Naive B cell (primary cell): ENCODE measurements around the gene DNAJC18. TPM values are rescaled to one million over a fixed set of nuclear protein-coding genes. Genes with fewer than 3 reads are reported as not detected.

Source experiments
- ATAC-seq, 2 donors: fragments of 150-1000 bp; cut with Tn5 transposase; 2 replicates each; pipeline ENCODE4 v1.10.0; 2021; ENCODE audit warnings: low read depth in 2 of 2, mild to moderate bottlenecking in 2 of 2, moderate library complexity in 2 of 2
- DNase-seq: peaks from one replicate; pipeline ENCODE4 v3.0.0; 2022
- H3K27ac Mint-ChIP-seq, 6 donors: one replicate each; pipeline ENCODE4 v1.8.0; 2020 to 2022; ENCODE audit warnings: mild to moderate bottlenecking in 6 of 6, mixed read lengths in 6 of 6, moderate library complexity in 5 of 6, inconsistent platforms in 2 of 6
- H3K27me3 Mint-ChIP-seq, 3 donors: one replicate each; pipeline ENCODE4 v1.8.0; 2021 to 2022; ENCODE audit warnings: mixed read lengths in 3 of 3, mild to moderate bottlenecking in 1 of 3
- H3K36me3 Mint-ChIP-seq, 2 donors: one replicate each; pipeline ENCODE4 v1.8.0; 2020 to 2022; ENCODE audit warnings: mixed read lengths in 2 of 2, inconsistent platforms in 1 of 2, mild to moderate bottlenecking in 1 of 2
- H3K4me1 Mint-ChIP-seq, 3 donors: one replicate each; pipeline ENCODE4 v1.8.0; 2020 to 2022; ENCODE audit warnings: mixed read lengths in 3 of 3, inconsistent platforms in 1 of 3, mild to moderate bottlenecking in 1 of 3, moderate library complexity in 1 of 3
- H3K4me3 Mint-ChIP-seq, 8 donors: one replicate each; pipeline ENCODE4 v1.8.0; 2020 to 2022; ENCODE audit warnings: mild to moderate bottlenecking in 8 of 8, mixed read lengths in 8 of 8, moderate library complexity in 8 of 8, inconsistent platforms in 2 of 8
- H3K9me3 Mint-ChIP-seq, 7 donors: one replicate each; pipeline ENCODE4 v1.8.0; 2020 to 2022; ENCODE audit warnings: mixed read lengths in 7 of 7, mild to moderate bottlenecking in 5 of 7, inconsistent platforms in 2 of 7, moderate library complexity in 1 of 7
- polyA plus RNA-seq, 6 donors: library from polyadenylated mRNA; unstranded; fragments of 300-500 nt; fragmentation: Illumina TruSeq; gene quantifications; one replicate each; pipeline ENCODE4 v1.2.3, GENCODE V29; 2021; ENCODE audit warnings: low read depth in 6 of 6

Gene DNAJC18
- polyA plus RNA-seq, 6 donors from 2014 or later = 4.3 to 10.0 (median 4.8) TPM; not detected in 1

GRCh38 chr5:139401546-139401945, 37.8 kb downstream of the DNAJC18 start:
- Mint-ChIP-seq H3K36me3 (no peaks in the 10 kb centered on the region), H3K27me3 (no peaks in the 10 kb centered on the region), H3K4me1 (peaks cover 27 to 35% (median 32%) of the 10 kb centered on the region in 3 donors), H3K27ac (no peak overlapping the region), H3K4me3 (peak overlapping the region in 2 of 8 donors; percentile 12 to 34), H3K9me3 (no peaks in the 10 kb centered on the region)
- DNase-seq = no peak
- ATAC-seq = no peak

GRCh38 chr5:139399501-139400121, 39.7 kb downstream of the DNAJC18 start:
- DNase-seq (no peak), ATAC-seq (no peak)
- Mint-ChIP-seq H3K4me1 (peaks cover 24 to 37% (median 26%) of the 10 kb centered on the region in 3 donors), H3K36me3 (no peaks in the 10 kb centered on the region), H3K4me3 (peak overlapping the region in 1 of 8 donors; percentile 47), H3K27ac (peak overlapping the region in 1 of 6 donors; percentile 18), H3K9me3 (no peaks in the 10 kb centered on the region), H3K27me3 (no peaks in the 10 kb centered on the region)

- Mint-ChIP-seq H3K4me1 (peaks cover 9 to 23% (median 14%) of the 10 kb centered on the region in 3 donors), H3K36me3 (no peaks in the 10 kb centered on the region), H3K4me3 (no peak overlapping the region), H3K9me3 (no peaks in the 10 kb centered on the region), H3K27ac (no peak overlapping the region), H3K27me3 (no peaks in the 10 kb centered on the region)
- DNase-seq = no peak
- ATAC-seq = no peak
Measured at GRCh38 chr5:139397921-139398320, 41.4 kb downstream of the DNAJC18 start.

- no peak for ATAC-seq
- peaks cover 8 to 23% (median 10%) of the 10 kb centered on the region in 3 donors for H3K4me1 Mint-ChIP-seq
- peak overlapping the region in 2 of 8 donors; percentile 12 to 30 for H3K4me3 Mint-ChIP-seq
- H3K36me3 Mint-ChIP-seq = no peaks in the 10 kb centered on the region
- H3K9me3 Mint-ChIP-seq = no peaks in the 10 kb centered on the region
- H3K27ac Mint-ChIP-seq = peak overlapping the region in 3 of 6 donors; percentile 11 to 72 (median 52)
- DNase-seq = no peak
- no peaks in the 10 kb centered on the region for H3K27me3 Mint-ChIP-seq
Measured at GRCh38 chr5:139396691-139397090, 42.6 kb downstream of the DNAJC18 start.

GRCh38 chr5:139395844-139396640, 43.3 kb downstream of the DNAJC18 start:
- peak overlapping the region in 2 of 6 donors; percentile 26 to 54 for H3K27ac Mint-ChIP-seq
- H3K4me3 Mint-ChIP-seq = peak overlapping the region in 7 of 8 donors; percentile 1 to 62 (median 22)
- DNase-seq = no peak

GRCh38 chr5:139394654-139395566, 44.4 kb downstream of the DNAJC18 start, which contains the start of gene PROB1:
Gene PROB1, minus strand, starts transcription at chr5:139395104. Its CDS starts 23 bp downstream, at chr5:139395081.
- Mint-ChIP-seq H3K4me3 (peak within 1 kb of the TSS in 7 of 8 donors; percentile 83 to 97 (median 97)), H3K27me3 (no peaks in the 10 kb centered on the region), H3K36me3 (no peaks in the 10 kb centered on the region), H3K4me1 (peaks cover 23 to 41% (median 28%) of the 10 kb centered on the region in 3 donors), H3K27ac (peak within 1 kb of the TSS in 1 of 6 donors; percentile 54), H3K9me3 (no peaks in the 10 kb centered on the region)
- DNase-seq (no peak), ATAC-seq (no peak)

More at GRCh38 chr5:139395844-139396640, 43.3 kb downstream of the DNAJC18 start:
- H3K9me3 Mint-ChIP-seq = no peaks in the 10 kb centered on the region
- no peaks in the 10 kb centered on the region for H3K27me3 Mint-ChIP-seq
- peaks cover 14 to 29% (median 17%) of the 10 kb centered on the region in 3 donors for H3K4me1 Mint-ChIP-seq
- H3K36me3 Mint-ChIP-seq = no peaks in the 10 kb centered on the region
- ATAC-seq = no peak

- Mint-ChIP-seq H3K9me3 (no peaks in the 10 kb centered on the region), H3K27ac (no peak overlapping the region), H3K4me3 (peak overlapping the region in 7 of 8 donors; percentile 83 to 97 (median 97)), H3K27me3 (no peaks in the 10 kb centered on the region), H3K4me1 (peaks cover 31 to 48% (median 35%) of the 10 kb centered on the region in 3 donors), H3K36me3 (no peaks in the 10 kb centered on the region)
- ATAC-seq (peak; percentile 9 to 16), DNase-seq (peak; percentile 76)
Measured at GRCh38 chr5:139394123-139394653, 45.1 kb downstream of the DNAJC18 start.

- no peak for ATAC-seq
- Mint-ChIP-seq H3K27me3 (no peaks in the 10 kb centered on the region), H3K27ac (peak overlapping the region in 4 of 6 donors; percentile 66 to 96 (median 86)), H3K4me1 (peaks cover 32 to 54% (median 41%) of the 10 kb centered on the region in 3 donors), H3K9me3 (no peaks in the 10 kb centered on the region), H3K36me3 (no peaks in the 10 kb centered on the region), H3K4me3 (peak overlapping the region; percentile 83 to 97 (median 96))
- no peak for DNase-seq
Measured at GRCh38 chr5:139393497-139394122, 45.7 kb downstream of the DNAJC18 start.

GRCh38 chr5:139392678-139393496, 46.4 kb downstream of the DNAJC18 start:
- no peaks in the 10 kb centered on the region for H3K27me3 Mint-ChIP-seq
- H3K9me3 Mint-ChIP-seq = no peaks in the 10 kb centered on the region
- H3K27ac Mint-ChIP-seq = peak overlapping the region in 5 of 6 donors; percentile 77 to 96 (median 90)
- DNase-seq = peak; percentile 88
- ATAC-seq = peak; percentile 69 to 71
- H3K4me1 Mint-ChIP-seq = peaks cover 39 to 61% (median 48%) of the 10 kb centered on the region in 3 donors
- peak overlapping the region; percentile 83 to 97 (median 96) for H3K4me3 Mint-ChIP-seq
- H3K36me3 Mint-ChIP-seq = no peaks in the 10 kb centered on the region

GRCh38 chr5:139392324-139392677, 47.0 kb downstream of the DNAJC18 start:
- H3K27me3 Mint-ChIP-seq = no peaks in the 10 kb centered on the region
- H3K36me3 Mint-ChIP-seq = no peaks in the 10 kb centered on the region
- ATAC-seq (peak in 1 of 2 donors; percentile 21), DNase-seq (no peak)
- peak overlapping the region; percentile 83 to 97 (median 96) for H3K4me3 Mint-ChIP-seq
- peaks cover 41 to 67% (median 54%) of the 10 kb centered on the region in 3 donors for H3K4me1 Mint-ChIP-seq
- peak overlapping the region in 3 of 6 donors; percentile 90 to 94 (median 94) for H3K27ac Mint-ChIP-seq
- no peaks in the 10 kb centered on the region for H3K9me3 Mint-ChIP-seq

GRCh38 chr5:139391570-139392323, 47.6 kb downstream of the DNAJC18 start:
- H3K4me3 Mint-ChIP-seq = peak overlapping the region; percentile 83 to 97 (median 93)
- DNase-seq (peak; percentile 22), ATAC-seq (peak; percentile 1)
- H3K4me1 Mint-ChIP-seq = peaks cover 46 to 67% (median 60%) of the 10 kb centered on the region in 3 donors
- H3K9me3 Mint-ChIP-seq = no peaks in the 10 kb centered on the region
- H3K36me3 Mint-ChIP-seq = no peaks in the 10 kb centered on the region
- H3K27ac Mint-ChIP-seq = peak overlapping the region in 5 of 6 donors; percentile 73 to 98 (median 94)
- H3K27me3 Mint-ChIP-seq = no peaks in the 10 kb centered on the region
